HepG2 (cell line): ENCODE data around the gene ZNF575. TPM values are rescaled to one million over a fixed set of nuclear protein-coding genes. Genes with fewer than 3 reads are reported as not detected.

Experiments used
- ASH2L ChIP-seq: fragments of 300-600, 200-600 bp; sonication (generic); IDR thresholded peaks from 2 replicates; pipeline ENCODE4 v1.7.0; 2017; ENCODE audit warnings: low read depth, mild to moderate bottlenecking, moderate library complexity, mixed read lengths, low read length; ENCODE audit not compliant: insufficient read length
- GATAD2A ChIP-seq: IDR thresholded peaks from 2 replicates; pipeline ENCODE4 v1.6.1; 2016
- HBP1 ChIP-seq: IDR thresholded peaks from 2 replicates; pipeline ENCODE4 v1.6.1; 2016; ENCODE audit warnings: low read depth, control low read depth
- HES4 ChIP-seq: sonication (generic); formaldehyde crosslinking; IDR thresholded peaks from 2 replicates; pipeline ENCODE4 v1.9.0; 2021; ENCODE audit warnings: mild to moderate bottlenecking, missing genetic modification reagents, borderline replicate concordance
- KMT2B ChIP-seq: IDR thresholded peaks from 2 replicates; pipeline ENCODE4 v1.6.1; 2016; ENCODE audit warnings: missing genetic modification reagents, missing compliant biosample characterization
- RXRA ChIP-seq: sonication (generic); formaldehyde crosslinking; IDR thresholded peaks from 2 replicates; pipeline ENCODE4 v1.5.1; 2020; ENCODE audit warnings: missing genetic modification reagents
- TEAD3 ChIP-seq: optimal IDR thresholded peaks from 2 replicates; pipeline ENCODE3; 2016; ENCODE audit warnings: borderline replicate concordance
- ZBTB34 ChIP-seq: sonication (generic); formaldehyde crosslinking; IDR thresholded peaks from 2 replicates; pipeline ENCODE4 v1.8.0; 2022; ENCODE audit warnings: mild to moderate bottlenecking, missing genetic modification reagents
- ZBTB37 ChIP-seq: sonication (generic); formaldehyde crosslinking; IDR thresholded peaks from 2 replicates; pipeline ENCODE4 v1.4.0; 2020; ENCODE audit warnings: mild to moderate bottlenecking, missing genetic modification reagents
- ZIK1 ChIP-seq: sonication (generic); formaldehyde crosslinking; IDR thresholded peaks from 2 replicates; pipeline ENCODE4 v1.5.0; 2020; ENCODE audit warnings: mild to moderate bottlenecking, low read depth, missing genetic modification reagents, borderline replicate concordance
- ZNF335 ChIP-seq: sonication (generic); formaldehyde crosslinking; IDR thresholded peaks from 2 replicates; pipeline ENCODE4 v1.4.0; 2020; ENCODE audit warnings: missing genetic modification reagents
- polyA plus RNA-seq, 8 experiments: library from polyadenylated mRNA; depleted of rRNA in 3 of 8; stranded (reverse) in 7 of 8; unstranded in 1 of 8; fragments of >200 nt; fragmentation: Illumina TruSeq in 4 of 8; extraction: Trizol in 4 of 8; gene quantifications; 2 replicates each; pipeline versions ENCODE4 v1.2.1 to v1.2.3, GENCODE V29; 2011 to 2016; ENCODE audit warnings: low read depth in 4 of 8, missing spikeins in 1 of 8, mixed read lengths in 1 of 8; ENCODE audit not compliant: insufficient read depth in 1 of 8
- total RNA-seq, 5 experiments: library from RNA; depleted of rRNA; stranded (reverse); fragments of >200 nt; fragmentation: Illumina TruSeq; extraction: Trizol; gene quantifications; 2 replicates each; pipeline ENCODE4 v1.2.3, GENCODE V29; 2016; ENCODE audit warnings: low read depth in 1 of 5
- TF ChIP-seq, protein P1 (sequence below): sonication (generic); formaldehyde crosslinking; IDR thresholded peaks from 2 replicates; pipeline ENCODE4 v1.9.0; 2021; ENCODE audit warnings: missing genetic modification reagents, borderline replicate concordance
- TF ChIP-seq, protein P2 (sequence below): sonication (generic); formaldehyde crosslinking; IDR thresholded peaks from 2 replicates; pipeline ENCODE4 v1.4.0; 2020; ENCODE audit warnings: mild to moderate bottlenecking, missing genetic modification reagents, borderline replicate concordance
- TF ChIP-seq, protein P3 (sequence below): sonication (generic); formaldehyde crosslinking; IDR thresholded peaks from 2 replicates; pipeline ENCODE4 v1.4.0; 2020; ENCODE audit warnings: missing genetic modification reagents

ZNF575 gene
- total and polyA plus RNA-seq, 2 of the 13 experiments (the other 11 are each of a cell fraction or from before 2014, with no cell fraction given): 0.17 to 0.27 TPM

- TF ChIP-seq ZBTB37 (CRISPR knock-in tag): peak; percentile 88
- TF ChIP-seq, protein P1, sequence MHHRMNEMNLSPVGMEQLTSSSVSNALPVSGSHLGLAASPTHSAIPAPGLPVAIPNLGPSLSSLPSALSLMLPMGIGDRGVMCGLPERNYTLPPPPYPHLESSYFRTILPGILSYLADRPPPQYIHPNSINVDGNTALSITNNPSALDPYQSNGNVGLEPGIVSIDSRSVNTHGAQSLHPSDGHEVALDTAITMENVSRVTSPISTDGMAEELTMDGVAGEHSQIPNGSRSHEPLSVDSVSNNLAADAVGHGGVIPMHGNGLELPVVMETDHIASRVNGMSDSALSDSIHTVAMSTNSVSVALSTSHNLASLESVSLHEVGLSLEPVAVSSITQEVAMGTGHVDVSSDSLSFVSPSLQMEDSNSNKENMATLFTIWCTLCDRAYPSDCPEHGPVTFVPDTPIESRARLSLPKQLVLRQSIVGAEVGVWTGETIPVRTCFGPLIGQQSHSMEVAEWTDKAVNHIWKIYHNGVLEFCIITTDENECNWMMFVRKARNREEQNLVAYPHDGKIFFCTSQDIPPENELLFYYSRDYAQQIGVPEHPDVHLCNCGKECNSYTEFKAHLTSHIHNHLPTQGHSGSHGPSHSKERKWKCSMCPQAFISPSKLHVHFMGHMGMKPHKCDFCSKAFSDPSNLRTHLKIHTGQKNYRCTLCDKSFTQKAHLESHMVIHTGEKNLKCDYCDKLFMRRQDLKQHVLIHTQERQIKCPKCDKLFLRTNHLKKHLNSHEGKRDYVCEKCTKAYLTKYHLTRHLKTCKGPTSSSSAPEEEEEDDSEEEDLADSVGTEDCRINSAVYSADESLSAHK: no peak
- TF ChIP-seq, protein P2, sequence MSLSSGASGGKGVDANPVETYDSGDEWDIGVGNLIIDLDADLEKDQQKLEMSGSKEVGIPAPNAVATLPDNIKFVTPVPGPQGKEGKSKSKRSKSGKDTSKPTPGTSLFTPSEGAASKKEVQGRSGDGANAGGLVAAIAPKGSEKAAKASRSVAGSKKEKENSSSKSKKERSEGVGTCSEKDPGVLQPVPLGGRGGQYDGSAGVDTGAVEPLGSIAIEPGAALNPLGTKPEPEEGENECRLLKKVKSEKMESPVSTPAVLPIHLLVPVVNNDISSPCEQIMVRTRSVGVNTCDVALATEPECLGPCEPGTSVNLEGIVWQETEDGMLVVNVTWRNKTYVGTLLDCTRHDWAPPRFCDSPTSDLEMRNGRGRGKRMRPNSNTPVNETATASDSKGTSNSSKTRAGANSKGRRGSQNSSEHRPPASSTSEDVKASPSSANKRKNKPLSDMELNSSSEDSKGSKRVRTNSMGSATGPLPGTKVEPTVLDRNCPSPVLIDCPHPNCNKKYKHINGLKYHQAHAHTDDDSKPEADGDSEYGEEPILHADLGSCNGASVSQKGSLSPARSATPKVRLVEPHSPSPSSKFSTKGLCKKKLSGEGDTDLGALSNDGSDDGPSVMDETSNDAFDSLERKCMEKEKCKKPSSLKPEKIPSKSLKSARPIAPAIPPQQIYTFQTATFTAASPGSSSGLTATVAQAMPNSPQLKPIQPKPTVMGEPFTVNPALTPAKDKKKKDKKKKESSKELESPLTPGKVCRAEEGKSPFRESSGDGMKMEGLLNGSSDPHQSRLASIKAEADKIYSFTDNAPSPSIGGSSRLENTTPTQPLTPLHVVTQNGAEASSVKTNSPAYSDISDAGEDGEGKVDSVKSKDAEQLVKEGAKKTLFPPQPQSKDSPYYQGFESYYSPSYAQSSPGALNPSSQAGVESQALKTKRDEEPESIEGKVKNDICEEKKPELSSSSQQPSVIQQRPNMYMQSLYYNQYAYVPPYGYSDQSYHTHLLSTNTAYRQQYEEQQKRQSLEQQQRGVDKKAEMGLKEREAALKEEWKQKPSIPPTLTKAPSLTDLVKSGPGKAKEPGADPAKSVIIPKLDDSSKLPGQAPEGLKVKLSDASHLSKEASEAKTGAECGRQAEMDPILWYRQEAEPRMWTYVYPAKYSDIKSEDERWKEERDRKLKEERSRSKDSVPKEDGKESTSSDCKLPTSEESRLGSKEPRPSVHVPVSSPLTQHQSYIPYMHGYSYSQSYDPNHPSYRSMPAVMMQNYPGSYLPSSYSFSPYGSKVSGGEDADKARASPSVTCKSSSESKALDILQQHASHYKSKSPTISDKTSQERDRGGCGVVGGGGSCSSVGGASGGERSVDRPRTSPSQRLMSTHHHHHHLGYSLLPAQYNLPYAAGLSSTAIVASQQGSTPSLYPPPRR (CRISPR knock-in tag): no peak
- peak; percentile 70 for TF ChIP-seq TEAD3 (CRISPR knock-in tag)
- peak; percentile 82 for TF ChIP-seq GATAD2A (CRISPR knock-in tag)
- TF ChIP-seq HES4: no peak
- TF ChIP-seq, protein P3, sequence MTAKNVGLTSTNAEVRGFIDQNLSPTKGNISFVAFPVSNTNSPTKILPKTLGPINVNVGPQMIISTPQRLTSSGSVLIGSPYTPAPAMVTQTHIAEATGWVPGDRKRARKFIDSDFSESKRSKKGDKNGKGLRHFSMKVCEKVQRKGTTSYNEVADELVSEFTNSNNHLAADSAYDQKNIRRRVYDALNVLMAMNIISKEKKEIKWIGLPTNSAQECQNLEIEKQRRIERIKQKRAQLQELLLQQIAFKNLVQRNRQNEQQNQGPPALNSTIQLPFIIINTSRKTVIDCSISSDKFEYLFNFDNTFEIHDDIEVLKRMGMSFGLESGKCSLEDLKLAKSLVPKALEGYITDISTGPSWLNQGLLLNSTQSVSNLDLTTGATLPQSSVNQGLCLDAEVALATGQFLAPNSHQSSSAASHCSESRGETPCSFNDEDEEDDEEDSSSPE: peak; percentile 52; the same call in 1 of the 2 replicates
- TF ChIP-seq HBP1 (CRISPR knock-in tag): 0 out of 2 replicates have a peak, but pooled peaks have one; percentile 23
- no peak for TF ChIP-seq ZIK1 (CRISPR knock-in tag)
- peak; percentile 46 for TF ChIP-seq ASH2L
- peak; percentile 22; the same call in 1 of the 2 replicates for TF ChIP-seq RXRA (CRISPR knock-in tag)
- TF ChIP-seq KMT2B (CRISPR knock-in tag): peak; percentile 45; the same call in 1 of the 2 replicates
- peak; percentile 65; the same call in 1 of the 2 replicates for TF ChIP-seq ZBTB34 (CRISPR knock-in tag)
- TF ChIP-seq ZNF335 (CRISPR knock-in tag): peak; percentile 64
Observed at GRCh38 chr19:43524922-43525835, 7.8 kb upstream of the ZNF575 start (continued).
